GM12891 (cell line): Measurements from ENCODE around the gene KIFAP3.
"Not testable (repeated sequence)": the region's sequence is repeated elsewhere in the genome, so short reads cannot be mapped to it uniquely, and the experiment has no call there.

Source experiments
- DNase-seq: peaks from one replicate; pipeline ENCODE4 v3.0.0; 2011; ENCODE audit warnings: low spot score; ENCODE audit not compliant: insufficient read length
- FAIRE-seq: peaks from 2 replicates; lab custom pipeline; 2011; peaks lifted over from hg19 to GRCh38; lab: Jason Lieb, UNC
- PAX5 ChIP-seq: IDR thresholded peaks from 2 replicates; pipeline ENCODE4 v1.6.1; 2011; ENCODE audit warnings: low read length, moderate library complexity, mild to moderate bottlenecking; ENCODE audit not compliant: insufficient read depth, severe bottlenecking
- POLR2A ChIP-seq: IDR thresholded peaks from 2 replicates; pipeline ENCODE4 v1.6.1; 2011; ENCODE audit warnings: low read depth, low read length, control low read depth
- POLR2AphosphoS5 ChIP-seq: IDR thresholded peaks from 2 replicates; pipeline ENCODE4 v1.6.1; 2011; ENCODE audit warnings: low read depth, low read length, control low read depth
- POU2F2 ChIP-seq: IDR thresholded peaks from 2 replicates; pipeline ENCODE4 v1.6.1; 2011; ENCODE audit warnings: low read depth, mild to moderate bottlenecking, control low read depth, low read length, moderate library complexity
- SPI1 ChIP-seq: IDR thresholded peaks from 2 replicates; pipeline ENCODE4 v1.6.1; 2011; ENCODE audit warnings: low read depth, low read length, control low read depth
- TAF1 ChIP-seq: IDR thresholded peaks from 2 replicates; pipeline ENCODE4 v1.6.1; 2011; ENCODE audit warnings: low read depth, low read length, control low read depth

The KIFAP3 gene

GRCh38 chr1:169928438-169929209 lies 145.9 kb downstream of the KIFAP3 start:
- DNase-seq (no peak), FAIRE-seq (peak; percentile 55)
- TF ChIP-seq POLR2AphosphoS5 (no peak), POLR2A (no peak), POU2F2 (no peak), PAX5 (no peak), SPI1 (no peak), TAF1 (no peak)

GRCh38 chr1:169925505-169926482 lies 148.7 kb downstream of the KIFAP3 start:
- TF ChIP-seq TAF1 = no peak
- peak; percentile 4; the same call in 1 of the 2 replicates for TF ChIP-seq SPI1
- peak; percentile 5 for FAIRE-seq
- DNase-seq = no peak

- DNase-seq (no peak), FAIRE-seq (no peak)
- TF ChIP-seq SPI1 (no peak), TAF1 (no peak), POLR2AphosphoS5 (no peak), PAX5 (no peak), POLR2A (no peak), POU2F2 (no peak)
Measured at GRCh38 chr1:169924829-169925228, 149.7 kb downstream of the KIFAP3 start.

- FAIRE-seq (no peak), DNase-seq (no peak)
- TF ChIP-seq POLR2AphosphoS5 (no peak), SPI1 (no peak), TAF1 (no peak), POLR2A (no peak), PAX5 (no peak), POU2F2 (no peak)
Measured at GRCh38 chr1:169924063-169924462, 150.4 kb downstream of the KIFAP3 start.

DNA sequence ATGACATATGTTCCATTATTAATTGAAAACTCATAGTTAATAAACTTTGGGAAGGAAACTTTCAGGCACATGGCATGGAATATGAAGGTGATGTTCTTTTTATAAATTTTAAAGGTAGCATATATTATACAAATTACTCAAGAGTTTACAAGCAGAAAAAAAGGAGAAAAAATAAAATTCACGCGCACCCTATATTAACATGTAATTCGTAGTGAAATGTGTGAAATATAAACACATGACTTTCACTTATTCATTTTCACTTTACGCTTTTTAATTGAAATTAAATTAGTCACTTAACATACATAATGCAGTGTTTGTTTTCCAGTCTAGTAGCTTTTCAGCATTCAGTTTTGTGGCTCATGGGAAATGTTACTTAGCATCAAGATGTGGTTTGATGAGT lies 153.4 kb downstream of the KIFAP3 start:
- FAIRE-seq (no peak), DNase-seq (no peak)
- TF ChIP-seq TAF1 (no peak), POLR2A (no peak), PAX5 (no peak), POLR2AphosphoS5 (no peak), SPI1 (no peak), POU2F2 (no peak)

DNA sequence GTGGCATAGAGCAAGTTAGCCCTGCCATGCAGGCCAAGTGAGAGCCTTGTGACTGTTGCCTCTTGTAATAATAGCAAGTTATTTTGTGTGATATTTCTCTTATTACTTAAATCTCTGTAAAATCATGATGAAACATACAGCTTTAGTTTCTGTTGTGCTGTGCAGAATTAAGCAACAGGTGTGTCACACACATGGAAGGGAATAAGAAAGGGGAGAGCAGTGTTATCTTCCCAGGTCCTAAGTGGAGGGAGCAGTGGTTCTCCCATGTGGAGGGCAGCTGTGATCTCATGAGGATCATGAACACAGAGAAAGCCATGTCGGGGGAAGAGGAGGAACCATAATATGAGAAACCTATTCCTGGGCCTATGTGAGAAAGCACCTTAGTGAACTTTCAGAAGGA lies 155.6 kb downstream of the KIFAP3 start:
- no peak for FAIRE-seq
- DNase-seq = no peak
- no peak for TF ChIP-seq POU2F2
- no peak for TF ChIP-seq POLR2AphosphoS5
- TF ChIP-seq SPI1 = no peak
- TF ChIP-seq TAF1 = no peak
- no peak for TF ChIP-seq PAX5
- no peak for TF ChIP-seq POLR2A

GRCh38 chr1:169918220-169918619 lies 156.3 kb downstream of the KIFAP3 start:
- not testable (repeated sequence) for FAIRE-seq, DNase-seq

- TF ChIP-seq PAX5 (no peak), POU2F2 (no peak), TAF1 (no peak), POLR2AphosphoS5 (no peak), POLR2A (no peak), SPI1 (no peak)
- no peak for FAIRE-seq
- DNase-seq = no peak
Measured at GRCh38 chr1:169915150-169915549, 159.3 kb downstream of the KIFAP3 start.

GRCh38 chr1:169914531-169914930 lies 160.0 kb downstream of the KIFAP3 start:
- FAIRE-seq = no peak
- DNase-seq = no peak
- no peak for TF ChIP-seq POLR2A
- no peak for TF ChIP-seq PAX5
- TF ChIP-seq POU2F2 = no peak
- TF ChIP-seq SPI1 = no peak
- no peak for TF ChIP-seq POLR2AphosphoS5
- no peak for TF ChIP-seq TAF1

GRCh38 chr1:169909499-169909898 lies 165.0 kb downstream of the KIFAP3 start:
- FAIRE-seq (no peak), DNase-seq (no peak)
- TF ChIP-seq POU2F2 = no peak
- no peak for TF ChIP-seq SPI1
- TF ChIP-seq POLR2AphosphoS5 = no peak
- no peak for TF ChIP-seq TAF1
- TF ChIP-seq PAX5 = no peak
- no peak for TF ChIP-seq POLR2A
